Ovary (tissue), 3 donors: Measurements from ENCODE around the gene THY1.

Experiments
- EP300 ChIP-seq: sonication (generic); formaldehyde crosslinking; IDR thresholded peaks from one replicate; pipeline ENCODE4 v1.6.1; 2017; ENCODE audit warnings: antibody characterized with exemption
- POLR2A ChIP-seq: fragments of 450-650 bp; IDR thresholded peaks from one replicate; pipeline ENCODE4 v1.6.1; 2017; ENCODE audit warnings: antibody characterized with exemption, mild to moderate bottlenecking, moderate library complexity
- TF ChIP-seq, protein P1 (sequence below), 3 donors: fragments of 450-650 bp in 2 of 3; fragments of 200-600 bp in 1 of 3; IDR thresholded peaks; one replicate each; pipeline versions ENCODE4 v1.5.1 to v1.8.0; 2016 to 2022; ENCODE audit warnings: antibody characterized with exemption in 3 of 3, mild to moderate bottlenecking in 1 of 3
- donor health status: DM: no; HTN: no; CAD: no.

DNA sequence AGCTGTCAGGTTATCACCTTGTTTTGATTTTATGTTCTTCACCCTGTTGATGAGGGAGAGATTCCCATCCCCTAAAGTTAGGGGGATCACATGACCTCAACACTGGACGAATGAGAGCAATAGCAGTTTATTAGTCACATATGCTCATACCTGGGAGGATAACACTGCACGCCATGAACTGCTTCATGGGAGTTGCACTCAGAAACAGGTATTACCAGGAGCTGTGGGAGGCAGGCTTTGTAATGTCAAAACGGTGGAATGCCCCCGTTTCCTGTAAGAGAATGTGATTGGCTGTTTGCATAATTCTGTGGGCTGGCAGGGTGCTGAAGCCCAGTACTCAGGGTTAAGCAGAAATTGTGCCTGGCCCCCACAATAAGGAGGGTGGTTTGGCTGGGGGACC lies 3.2 kb upstream of the THY1 start:
- TF ChIP-seq, protein P1, sequence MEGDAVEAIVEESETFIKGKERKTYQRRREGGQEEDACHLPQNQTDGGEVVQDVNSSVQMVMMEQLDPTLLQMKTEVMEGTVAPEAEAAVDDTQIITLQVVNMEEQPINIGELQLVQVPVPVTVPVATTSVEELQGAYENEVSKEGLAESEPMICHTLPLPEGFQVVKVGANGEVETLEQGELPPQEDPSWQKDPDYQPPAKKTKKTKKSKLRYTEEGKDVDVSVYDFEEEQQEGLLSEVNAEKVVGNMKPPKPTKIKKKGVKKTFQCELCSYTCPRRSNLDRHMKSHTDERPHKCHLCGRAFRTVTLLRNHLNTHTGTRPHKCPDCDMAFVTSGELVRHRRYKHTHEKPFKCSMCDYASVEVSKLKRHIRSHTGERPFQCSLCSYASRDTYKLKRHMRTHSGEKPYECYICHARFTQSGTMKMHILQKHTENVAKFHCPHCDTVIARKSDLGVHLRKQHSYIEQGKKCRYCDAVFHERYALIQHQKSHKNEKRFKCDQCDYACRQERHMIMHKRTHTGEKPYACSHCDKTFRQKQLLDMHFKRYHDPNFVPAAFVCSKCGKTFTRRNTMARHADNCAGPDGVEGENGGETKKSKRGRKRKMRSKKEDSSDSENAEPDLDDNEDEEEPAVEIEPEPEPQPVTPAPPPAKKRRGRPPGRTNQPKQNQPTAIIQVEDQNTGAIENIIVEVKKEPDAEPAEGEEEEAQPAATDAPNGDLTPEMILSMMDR (IDR thresholded peaks at IDR 0.05), result no peak
- no peak for TF ChIP-seq POLR2A
- no peak for TF ChIP-seq EP300
